ENCODE measurements around the gene PPIP5K2.

PPIP5K2 gene

DNA sequence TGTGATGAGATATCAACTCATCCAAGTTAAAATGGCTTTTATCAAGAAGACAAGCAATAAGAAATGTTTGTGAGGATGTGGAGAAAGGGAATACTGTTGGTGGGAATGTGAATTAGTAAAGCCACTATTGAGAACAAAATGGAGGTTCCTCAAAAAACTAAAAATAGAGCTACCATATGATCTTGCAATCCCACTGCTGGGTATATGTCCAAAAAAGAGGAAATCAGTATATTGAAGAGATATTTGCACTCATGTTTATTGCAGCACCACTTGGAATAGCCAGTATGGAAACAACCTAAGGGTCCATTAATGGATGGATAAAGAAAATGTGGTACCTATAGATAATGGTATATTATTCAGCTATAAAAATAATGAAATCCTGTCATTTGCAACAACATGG lies 25.1 kb downstream of the PPIP5K2 start:
- no peaks in the 10 kb centered on the region for H4K20me1 ChIP-seq (ENCODE audit: control insufficient read depth, insufficient read depth, low read depth, low read length)
- no peaks in the 10 kb centered on the region for H3K27me3 ChIP-seq (ENCODE audit: control insufficient read depth, low read length)
- H3K79me2 ChIP-seq (ENCODE audit: control insufficient read depth, low read length), result no peaks in the 10 kb centered on the region
- H3K9me2 ChIP-seq (replicated peaks; ENCODE audit: control insufficient read depth, low read length), result no peaks in the 10 kb centered on the region
- H3K9me3 ChIP-seq (ENCODE audit: control insufficient read depth, insufficient read depth, low read length), result no peaks in the 10 kb centered on the region
- TF ChIP-seq CTCF (IDR thresholded peaks at IDR 0.05; ENCODE audit: low read depth, low read length, poor library complexity, severe bottlenecking), result no peak
- no peak for TF ChIP-seq EZH2phosphoT487 (IDR thresholded peaks at IDR 0.05; ENCODE audit: borderline replicate concordance, low read length)
- H3K4me2 ChIP-seq (ENCODE audit: low read length), result no peak overlapping the region
- no peaks in the 10 kb centered on the region for H3K4me1 ChIP-seq (ENCODE audit: control insufficient read depth, low read length)
- no peak overlapping the region for H3K27ac ChIP-seq (ENCODE audit: low read depth, low read length)
- no peak overlapping the region for H3K4me3 ChIP-seq (ENCODE audit: low read length)
- H3K36me3 ChIP-seq (ENCODE audit: control insufficient read depth, low read length), result peaks cover 2% of the 10 kb centered on the region; the same call in 1 of the 2 replicates
- H3F3A ChIP-seq (ENCODE audit: control insufficient read depth, insufficient read depth), result no peaks in the 10 kb centered on the region

DNA sequence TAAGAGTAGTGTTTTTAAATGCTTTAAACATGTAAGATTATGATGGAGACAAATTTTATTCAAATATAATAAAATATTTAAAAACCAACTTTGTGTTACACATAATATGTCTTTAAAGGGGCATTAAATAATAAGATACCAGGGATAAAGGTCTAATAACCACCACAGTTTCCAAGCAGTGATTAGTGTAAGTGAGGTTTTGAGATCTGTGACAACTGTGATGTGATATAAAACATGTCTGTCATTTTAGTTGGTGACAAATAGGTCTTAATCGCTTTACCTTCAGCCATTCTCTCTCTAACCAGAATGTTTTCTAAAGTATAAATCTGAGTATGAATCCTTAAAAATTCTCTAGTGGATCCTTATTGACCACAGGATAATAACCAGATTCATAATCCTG lies 28.1 kb downstream of the PPIP5K2 start:
- H3F3A ChIP-seq (ENCODE audit: control insufficient read depth, insufficient read depth), result no peaks in the 10 kb centered on the region
- no peak for TF ChIP-seq CTCF (IDR thresholded peaks at IDR 0.05; ENCODE audit: low read depth, low read length, poor library complexity, severe bottlenecking)
- no peak for TF ChIP-seq EZH2phosphoT487 (IDR thresholded peaks at IDR 0.05; ENCODE audit: borderline replicate concordance, low read length)

GRCh38 chr5:103151156-103151555 lies 31.1 kb downstream of the PPIP5K2 start:
- no peaks in the 10 kb centered on the region for H3K9me2 ChIP-seq (replicated peaks; ENCODE audit: control insufficient read depth, low read length)
- no peaks in the 10 kb centered on the region for H3K27me3 ChIP-seq (ENCODE audit: control insufficient read depth, low read length)
- no peaks in the 10 kb centered on the region for H3K9me3 ChIP-seq (ENCODE audit: control insufficient read depth, insufficient read depth, low read length)
- no peaks in the 10 kb centered on the region for H3F3A ChIP-seq (ENCODE audit: control insufficient read depth, insufficient read depth)
- TF ChIP-seq EZH2phosphoT487 (IDR thresholded peaks at IDR 0.05; ENCODE audit: borderline replicate concordance, low read length) (no peak), CTCF (IDR thresholded peaks at IDR 0.05; ENCODE audit: low read depth, low read length, poor library complexity, severe bottlenecking) (no peak)
- no peaks in the 10 kb centered on the region for H3K79me2 ChIP-seq (ENCODE audit: control insufficient read depth, low read length)
- no peak overlapping the region for H3K4me3 ChIP-seq (ENCODE audit: low read length)
- no peak overlapping the region for H3K27ac ChIP-seq (ENCODE audit: low read depth, low read length)
- no peaks in the 10 kb centered on the region for H3K4me1 ChIP-seq (ENCODE audit: control insufficient read depth, low read length)
- no peak overlapping the region for H3K4me2 ChIP-seq (ENCODE audit: low read length)
- no peaks in the 10 kb centered on the region for H4K20me1 ChIP-seq (ENCODE audit: control insufficient read depth, insufficient read depth, low read depth, low read length)
- H3K36me3 ChIP-seq (ENCODE audit: control insufficient read depth, low read length), result peaks cover 21% of the 10 kb centered on the region

More for the DNA sequence above, 28.1 kb downstream of the PPIP5K2 start:
- no peak overlapping the region for H3K4me2 ChIP-seq (ENCODE audit: low read length)
- H3K4me1 ChIP-seq (ENCODE audit: control insufficient read depth, low read length), result no peaks in the 10 kb centered on the region
- H3K27me3 ChIP-seq (ENCODE audit: control insufficient read depth, low read length), result no peaks in the 10 kb centered on the region
- H3K9me3 ChIP-seq (ENCODE audit: control insufficient read depth, insufficient read depth, low read length), result no peaks in the 10 kb centered on the region
- H3K27ac ChIP-seq (ENCODE audit: low read depth, low read length), result no peak overlapping the region
- peaks cover 7% of the 10 kb centered on the region for H3K36me3 ChIP-seq (ENCODE audit: control insufficient read depth, low read length)
- H3K9me2 ChIP-seq (replicated peaks; ENCODE audit: control insufficient read depth, low read length), result no peaks in the 10 kb centered on the region
- no peaks in the 10 kb centered on the region for H3K79me2 ChIP-seq (ENCODE audit: control insufficient read depth, low read length)
- H4K20me1 ChIP-seq (ENCODE audit: control insufficient read depth, insufficient read depth, low read depth, low read length), result no peaks in the 10 kb centered on the region
- H3K4me3 ChIP-seq (ENCODE audit: low read length), result no peak overlapping the region

- TF ChIP-seq EZH2phosphoT487 (IDR thresholded peaks at IDR 0.05; ENCODE audit: borderline replicate concordance, low read length), result no peak
- no peak for TF ChIP-seq CTCF (IDR thresholded peaks at IDR 0.05; ENCODE audit: low read depth, low read length, poor library complexity, severe bottlenecking)
- Histone ChIP-seq H3K79me2 (ENCODE audit: control insufficient read depth, low read length) (no peaks in the 10 kb centered on the region), H3K4me2 (ENCODE audit: low read length) (no peak overlapping the region), H3K9me3 (ENCODE audit: control insufficient read depth, insufficient read depth, low read length) (no peaks in the 10 kb centered on the region), H3K9me2 (replicated peaks; ENCODE audit: control insufficient read depth, low read length) (no peaks in the 10 kb centered on the region), H3K4me1 (ENCODE audit: control insufficient read depth, low read length) (no peaks in the 10 kb centered on the region), H3K27me3 (ENCODE audit: control insufficient read depth, low read length) (no peaks in the 10 kb centered on the region), H4K20me1 (ENCODE audit: control insufficient read depth, insufficient read depth, low read depth, low read length) (no peaks in the 10 kb centered on the region), H3K4me3 (ENCODE audit: low read length) (no peak overlapping the region), H3K27ac (ENCODE audit: low read depth, low read length) (no peak overlapping the region), H3K36me3 (ENCODE audit: control insufficient read depth, low read length) (peaks cover 21% of the 10 kb centered on the region), H3F3A (ENCODE audit: control insufficient read depth, insufficient read depth) (no peaks in the 10 kb centered on the region)
Observed at GRCh38 chr5:103166706-103167105, 46.6 kb downstream of the PPIP5K2 start.
